ENCODE results near the gene CFAP46.

- TF ChIP-seq CTCF (IDR thresholded peaks at IDR 0.05) = no peak
- TF ChIP-seq EZH2 (IDR thresholded peaks at IDR 0.05; ENCODE audit: borderline replicate concordance, insufficient read depth, low read depth, low read length, poor library complexity, severe bottlenecking) = no peak
These were observed 35.5 kb downstream of the CFAP46 start for GRCh38 chr10:132906836-132907235.
